Fibroblast of mammary gland (primary cell): ENCODE results near the gene OR52E5.

Experiments
- DNase-seq: peaks from one replicate; pipeline ENCODE4 v3.0.0-alpha.2; 2010; ENCODE audit warnings: low read depth
- H3K4me3 ChIP-seq: 2 replicates; pipeline ENCODE4 v1.5.1; 2011; ENCODE audit warnings: low read depth, mild to moderate bottlenecking, low read length, moderate library complexity; ENCODE audit not compliant: control insufficient read depth
- CTCF ChIP-seq: conservative IDR thresholded peaks from 2 replicates; pipeline ENCODE4 v1.5.1; 2011; ENCODE audit warnings: low read depth, low read length, inconsistent platforms; ENCODE audit not compliant: control insufficient read depth, insufficient read depth

OR52E5 gene

GRCh38 chr11:5892908-5893307 is at the start of gene OR52E5:
TSS of gene OR52E5 (plus strand) at chr11:5893208. CDS start at chr11:5900777, 7,569 bp downstream.
- TF ChIP-seq CTCF, result no peak
- H3K4me3 ChIP-seq, result no peak within 1 kb of the TSS
- DNase-seq, result no peak

GRCh38 chr11:5846701-5847100 is 46.3 kb upstream of the OR52E5 start:
- no peak overlapping the region for H3K4me3 ChIP-seq
- no peak for TF ChIP-seq CTCF
- no peak for DNase-seq

GRCh38 chr11:5847711-5848110 is 45.3 kb upstream of the OR52E5 start:
- DNase-seq, result no peak
- no peak for TF ChIP-seq CTCF
- H3K4me3 ChIP-seq, result no peak overlapping the region

GRCh38 chr11:5851002-5851401 is 42.0 kb upstream of the OR52E5 start:
- DNase-seq, result no peak
- TF ChIP-seq CTCF, result no peak
- no peak overlapping the region for H3K4me3 ChIP-seq

- TF ChIP-seq CTCF, result no peak
- H3K4me3 ChIP-seq, result no peak within 1 kb of the TSS
- no peak for DNase-seq
These were observed 35.4 kb upstream of the OR52E5 start, which contains the start of gene OR52E8 for GRCh38 chr11:5857590-5857989. TSS of gene OR52E8 (minus strand) at chr11:5857690. CDS start at chr11:5857690, 0 bp downstream.

GRCh38 chr11:5865826-5866225 is 27.2 kb upstream of the OR52E5 start:
- H3K4me3 ChIP-seq, result no peak overlapping the region
- no peak for TF ChIP-seq CTCF
- DNase-seq, result no peak

GRCh38 chr11:5878564-5878963 is 14.4 kb upstream of the OR52E5 start:
- no peak overlapping the region for H3K4me3 ChIP-seq
- DNase-seq, result no peak
- TF ChIP-seq CTCF, result no peak
